ENCODE data around the gene C1orf167.

DNA sequence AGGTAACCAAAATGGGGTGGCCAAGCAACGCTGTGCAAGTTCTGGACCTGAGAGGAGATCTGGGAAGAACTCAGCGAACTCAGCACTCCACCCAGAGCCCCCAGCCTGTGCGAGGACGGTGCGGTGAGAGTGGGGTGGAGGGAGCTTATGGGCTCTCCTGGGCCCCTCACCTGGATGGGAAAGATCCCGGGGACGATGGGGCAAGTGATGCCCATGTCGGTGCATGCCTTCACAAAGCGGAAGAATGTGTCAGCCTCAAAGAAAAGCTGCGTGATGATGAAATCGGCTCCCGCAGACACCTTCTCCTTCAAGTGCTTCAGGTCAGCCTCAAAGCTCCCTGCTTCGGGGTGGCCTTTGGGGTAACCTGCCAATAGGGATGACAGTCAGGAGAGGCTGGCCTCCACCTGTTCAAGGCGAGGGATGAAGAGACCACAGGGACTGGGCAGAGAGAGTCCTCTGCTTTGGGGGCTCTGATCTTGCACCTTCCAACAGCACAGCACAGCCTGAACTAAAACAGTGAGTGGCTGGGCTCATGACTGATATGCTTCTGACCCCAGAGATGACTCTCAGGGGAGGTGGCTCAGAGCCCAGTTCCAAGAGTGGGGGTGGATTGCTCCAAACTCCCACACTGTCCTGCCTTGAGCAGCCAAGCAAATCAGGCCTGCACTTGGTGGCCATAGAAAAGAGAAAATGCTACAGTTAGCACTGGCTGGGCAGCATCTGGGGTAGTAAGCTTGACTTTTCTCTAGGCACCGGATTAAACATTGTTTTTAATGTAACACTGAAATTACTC, 34.2 kb downstream of the C1orf167 start:
- TF ChIP-seq, protein P1, sequence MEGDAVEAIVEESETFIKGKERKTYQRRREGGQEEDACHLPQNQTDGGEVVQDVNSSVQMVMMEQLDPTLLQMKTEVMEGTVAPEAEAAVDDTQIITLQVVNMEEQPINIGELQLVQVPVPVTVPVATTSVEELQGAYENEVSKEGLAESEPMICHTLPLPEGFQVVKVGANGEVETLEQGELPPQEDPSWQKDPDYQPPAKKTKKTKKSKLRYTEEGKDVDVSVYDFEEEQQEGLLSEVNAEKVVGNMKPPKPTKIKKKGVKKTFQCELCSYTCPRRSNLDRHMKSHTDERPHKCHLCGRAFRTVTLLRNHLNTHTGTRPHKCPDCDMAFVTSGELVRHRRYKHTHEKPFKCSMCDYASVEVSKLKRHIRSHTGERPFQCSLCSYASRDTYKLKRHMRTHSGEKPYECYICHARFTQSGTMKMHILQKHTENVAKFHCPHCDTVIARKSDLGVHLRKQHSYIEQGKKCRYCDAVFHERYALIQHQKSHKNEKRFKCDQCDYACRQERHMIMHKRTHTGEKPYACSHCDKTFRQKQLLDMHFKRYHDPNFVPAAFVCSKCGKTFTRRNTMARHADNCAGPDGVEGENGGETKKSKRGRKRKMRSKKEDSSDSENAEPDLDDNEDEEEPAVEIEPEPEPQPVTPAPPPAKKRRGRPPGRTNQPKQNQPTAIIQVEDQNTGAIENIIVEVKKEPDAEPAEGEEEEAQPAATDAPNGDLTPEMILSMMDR (IDR thresholded peaks at IDR 0.05; ENCODE audit: low read length) = no peak
- TF ChIP-seq EZH2 (IDR thresholded peaks at IDR 0.05; ENCODE audit: borderline replicate concordance, low read length) = no peak
